HCT116 (cell line): ENCODE results near the gene CTNNA2. TPM values are rescaled to one million over a fixed set of nuclear protein-coding genes. Genes with fewer than 3 reads are reported as not detected.

ENCODE experiments used
- ATAC-seq: fragments of 200-7000 bp; cut with Tn5 transposase; 2 replicates; pipeline ENCODE4 v1.9.1; 2020; ENCODE audit warnings: mild to moderate bottlenecking, moderate library complexity
- BruUV-seq: library from RNA; stranded (reverse); fragments of 400-500 nt; replicated peaks from 2 replicates; lab custom pipeline; 2021; lab: Mats Ljungman, UMichigan
- CTCF ChIA-PET: fragments of 300-600 bp; sonication (Branson Sonifier 250); formaldehyde crosslinking; loops from one replicate; lab custom pipeline; 2021; ENCODE audit warnings: antibody characterized with exemption; lab: Charles Lee
- POLR2A ChIA-PET: fragments of 300-600, 350-600 bp; sonication (Branson Sonifier 250); formaldehyde crosslinking; loops from one replicate; lab custom pipeline; 2021; ENCODE audit warnings: antibody characterized with exemption; lab: Charles Lee
- RAD21 ChIA-PET, 2 experiments: fragments of 300-600 bp; sonication (Branson Sonifier 250); formaldehyde crosslinking; loops; one replicate each; lab custom pipeline; 2023; ENCODE audit warnings: low total read pairs in 2 of 2; ENCODE audit not compliant: uncharacterized antibody in 2 of 2, unreplicated experiment in 2 of 2, low non-redundant PET in 1 of 2; lab: Charles Lee
- DNase-seq: peaks from one replicate; pipeline ENCODE4 v3.0.0-alpha.2; 2010; ENCODE audit warnings: low read depth, low spot score
- H2AFZ ChIP-seq: fragments of 200-600 bp; shearing (Covaris generic), sonication (generic); 2 replicates; pipeline ENCODE4 v1.6.1; 2017; ENCODE audit warnings: low read depth, mixed run types, mixed read lengths, antibody characterized with exemption, low read length; ENCODE audit not compliant: poor library complexity, severe bottlenecking
- H3K27ac ChIP-seq: 2 replicates; pipeline ENCODE4 v1.5.1; 2012; ENCODE audit warnings: low read depth, low read length
- H3K27me3 ChIP-seq: fragments of 200-600 bp; sonication (generic); 2 replicates; pipeline ENCODE4 v1.6.1; 2016; ENCODE audit warnings: mixed run types, low read length, mixed read lengths; ENCODE audit not compliant: insufficient read depth
- H3K36me3 ChIP-seq, 2 experiments: fragments of 200-500 bp in 1 of 2; fragments of 200-600 bp in 1 of 2; sonication (Bioruptor generic) in 1 of 2; sonication (generic) in 1 of 2; 2 replicates each; pipeline versions ENCODE4 v1.5.1 to v1.6.1; 2014 to 2016; ENCODE audit warnings: low read length in 2 of 2, inconsistent platforms in 1 of 2, mixed read lengths in 1 of 2, mixed run types in 1 of 2; ENCODE audit not compliant: insufficient read depth in 2 of 2, control insufficient read depth in 1 of 2
- H3K4me1 ChIP-seq, 2 experiments: fragments of 200-600 bp in 1 of 2; sonication (generic) in 1 of 2; 2 replicates each; pipeline versions ENCODE4 v1.5.1 to v1.6.1; 2012 to 2017; ENCODE audit warnings: low read length in 2 of 2, inconsistent platforms in 1 of 2, mild to moderate bottlenecking in 1 of 2, mixed read lengths in 1 of 2, mixed run types in 1 of 2, moderate library complexity in 1 of 2; ENCODE audit not compliant: insufficient read depth in 2 of 2, control insufficient read depth in 1 of 2
- H3K4me2 ChIP-seq: fragments of 200-600 bp; sonication (generic); 2 replicates; pipeline ENCODE4 v1.6.1; 2017; ENCODE audit warnings: mixed run types, low read length, mixed read lengths
- H3K4me3 ChIP-seq, 2 experiments: fragments of 200-600 bp in 1 of 2; sonication (generic) in 1 of 2; replicated peaks in 1 of 2; 2 replicates each; pipeline ENCODE4 v1.5.1; 2011 to 2016; ENCODE audit warnings: low read length in 2 of 2, control low read depth in 1 of 2, low read depth in 1 of 2, mild to moderate bottlenecking in 1 of 2, mixed read lengths in 1 of 2, mixed run types in 1 of 2
- H3K79me2 ChIP-seq: fragments of 200-600 bp; sonication (generic); 2 replicates; pipeline ENCODE4 v1.6.1; 2017; ENCODE audit warnings: mild to moderate bottlenecking, mixed run types, low read length, moderate library complexity, mixed read lengths; ENCODE audit not compliant: insufficient read depth
- H3K9ac ChIP-seq: fragments of 200-600 bp; sonication (generic); 2 replicates; pipeline ENCODE4 v1.6.1; 2016; ENCODE audit warnings: low read length, mixed read lengths
- H3K9me2 ChIP-seq: fragments of 200-600 bp; sonication (generic), shearing (Covaris generic); 2 replicates; pipeline ENCODE4 v1.6.1; 2017; ENCODE audit warnings: mixed run types, mild to moderate bottlenecking, moderate library complexity; ENCODE audit not compliant: insufficient read depth
- H3K9me3 ChIP-seq, 2 experiments: fragments of 200-500 bp in 1 of 2; fragments of 200-600 bp in 1 of 2; sonication (Bioruptor generic) in 1 of 2; sonication (generic) in 1 of 2; 2 replicates each; pipeline ENCODE4 v1.6.1; 2014 to 2017; ENCODE audit warnings: low read length in 2 of 2, mixed read lengths in 2 of 2, inconsistent platforms in 1 of 2, low read depth in 1 of 2, mild to moderate bottlenecking in 1 of 2, mixed run types in 1 of 2, moderate library complexity in 1 of 2; ENCODE audit not compliant: control insufficient read depth in 1 of 2, insufficient read depth in 1 of 2
- H4K20me1 ChIP-seq: fragments of 200-600 bp; sonication (generic), shearing (Covaris generic); 2 replicates; pipeline ENCODE4 v1.6.1; 2017; ENCODE audit warnings: mixed run types, mild to moderate bottlenecking, moderate library complexity; ENCODE audit not compliant: insufficient read depth
- ATF3 ChIP-seq: IDR thresholded peaks from 2 replicates; pipeline ENCODE4 v1.6.1; 2012
- CBX3 ChIP-seq: IDR thresholded peaks from 2 replicates; pipeline ENCODE4 v1.6.1; 2012; ENCODE audit warnings: low read depth
- CEBPB ChIP-seq: IDR thresholded peaks from 2 replicates; pipeline ENCODE4 v1.6.1; 2012; ENCODE audit warnings: low read depth
- EGR1 ChIP-seq: IDR thresholded peaks from 2 replicates; pipeline ENCODE4 v1.6.1; 2012; ENCODE audit warnings: low read depth
- FOSL1 ChIP-seq: IDR thresholded peaks from 2 replicates; pipeline ENCODE4 v1.6.1; 2012; ENCODE audit warnings: low read depth
- JUND ChIP-seq: IDR thresholded peaks from 2 replicates; pipeline ENCODE4 v1.6.1; 2012
- RAD21 ChIP-seq: IDR thresholded peaks from 2 replicates; pipeline ENCODE4 v1.6.1; 2012; ENCODE audit warnings: low read depth, mild to moderate bottlenecking
- REST ChIP-seq: IDR thresholded peaks from 2 replicates; pipeline ENCODE4 v1.6.1; 2012; ENCODE audit warnings: low read depth
- SIN3A ChIP-seq: IDR thresholded peaks from 2 replicates; pipeline ENCODE4 v1.6.1; 2012; ENCODE audit warnings: low read depth
- SP1 ChIP-seq: IDR thresholded peaks from 2 replicates; pipeline ENCODE4 v1.6.1; 2012; ENCODE audit warnings: low read depth
- SRF ChIP-seq: IDR thresholded peaks from 2 replicates; pipeline ENCODE4 v1.6.1; 2012; ENCODE audit warnings: low read depth
- YY1 ChIP-seq: IDR thresholded peaks from 2 replicates; pipeline ENCODE4 v1.6.1; 2011; ENCODE audit warnings: low read length, low read depth, moderate library complexity, mild to moderate bottlenecking; ENCODE audit not compliant: insufficient replicate concordance; ENCODE audit errors: extremely low read depth
- ZFX ChIP-seq: fragments of 450-650 bp; IDR thresholded peaks from 2 replicates; pipeline ENCODE4 v1.6.1; 2017
- ZNF274 ChIP-seq: fragments of 200-500 bp; sonication (Bioruptor generic); IDR thresholded peaks from 2 replicates; pipeline ENCODE4 v1.6.1; 2014; ENCODE audit warnings: mild to moderate bottlenecking, low read depth, low read length, inconsistent platforms
- intact Hi-C: fragments of 100-400 bp; cut with micrococcal nuclease; formaldehyde crosslinking; loops from 2 replicates; pipeline ENCODE4 v1.10.0; 2022
- total RNA-seq: library from RNA; stranded (reverse); gene quantifications from one replicate; pipeline ENCODE4 v1.2.1, GENCODE V29; 2021; ENCODE audit not compliant: unreplicated experiment

CTNNA2 gene
- total RNA-seq, 1 experiment from 2014 or later, result not detected

- ChIA-PET CTCF (no interaction called here), POLR2A (no interaction called here), RAD21 (no interaction called here)
- Histone ChIP-seq H3K9ac (no peak overlapping the region), H3K4me1 (no peaks in the 10 kb centered on the region), H2AFZ (no peak overlapping the region), H3K4me2 (no peak overlapping the region), H3K79me2 (no peaks in the 10 kb centered on the region), H3K9me3 (peaks cover 0 to 6% of the 10 kb centered on the region in 2 experiments; a peak in 2 of 4 replicates), H3K36me3 (no peaks in the 10 kb centered on the region), H3K9me2 (no peaks in the 10 kb centered on the region), H3K4me3 (no peak overlapping the region), H3K27ac (no peak overlapping the region), H3K27me3 (no peaks in the 10 kb centered on the region), H4K20me1 (no peaks in the 10 kb centered on the region)
- ATAC-seq (no peak), DNase-seq (no peak)
- intact Hi-C loops, result no loop called here
- TF ChIP-seq SRF (no peak), JUND (no peak), SP1 (no peak), CBX3 (no peak), SIN3A (no peak), ZNF274 (no peak), CEBPB (no peak), EGR1 (no peak), ATF3 (no peak), REST (no peak), YY1 (no peak), FOSL1 (no peak), RAD21 (no peak), ZFX (no peak)
- no TSS peak for BruUV-seq
Measured at GRCh38 chr2:80037310-80037709, 524.5 kb downstream of the CTNNA2 start.
